ENCODE data around the gene CTLA4. TPM values are rescaled to one million over a fixed set of nuclear protein-coding genes. Genes with fewer than 3 reads are reported as not detected.
A peak's percentile ranks its signal among the peaks of the same experiment; 100 is the strongest.

Gene CTLA4
- total RNA-seq, 1 donor from 2014 or later: not detected

DNA sequence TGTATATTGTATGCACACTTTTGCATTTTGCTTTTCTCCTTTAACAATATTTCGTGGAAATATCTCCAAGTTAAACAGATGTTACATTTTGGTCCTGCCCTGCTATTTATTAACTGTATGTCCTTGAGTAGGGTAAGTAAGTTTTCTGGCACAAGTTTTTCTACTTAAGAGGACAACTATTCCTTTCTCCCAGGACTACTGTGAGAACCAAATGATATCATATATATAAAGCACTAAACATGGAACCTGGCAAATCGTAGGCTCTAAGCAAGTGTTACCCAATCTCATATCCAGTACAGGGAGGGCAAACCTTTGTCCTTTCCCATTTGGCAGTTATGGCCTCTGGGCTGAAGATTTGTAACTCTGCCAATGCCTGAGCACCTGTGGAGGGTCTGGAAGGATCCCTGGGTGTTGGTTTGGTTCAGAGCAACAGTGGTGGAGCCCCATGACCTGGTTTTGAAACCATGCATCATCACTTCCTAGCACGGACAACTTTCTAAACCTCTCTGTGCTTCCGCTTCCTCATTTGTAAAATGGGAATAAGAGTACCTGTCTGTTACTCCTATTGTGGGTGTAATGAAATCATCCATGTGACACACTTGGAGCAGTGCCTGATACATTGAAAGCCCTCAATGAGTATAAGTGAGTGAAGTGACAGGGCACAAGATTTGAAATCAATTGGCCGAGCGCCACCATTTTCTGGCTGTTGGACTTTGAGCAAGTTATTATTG lies 40.7 kb downstream of the CTLA4 start:
- Mint-ChIP-seq H3K4me3 (no peak overlapping the region), H3K27ac (no peak overlapping the region), H3K36me3 (no peaks in the 10 kb centered on the region), H3K27me3 (peaks cover 3% of the 10 kb centered on the region), H3K4me1 (ENCODE audit: unreplicated experiment) (peaks cover 6% of the 10 kb centered on the region), H3K9me3 (no peaks in the 10 kb centered on the region)
- no peak for DNase-seq (ENCODE audit: extremely low spot score, unreplicated experiment)
- TF ChIP-seq, protein P1, sequence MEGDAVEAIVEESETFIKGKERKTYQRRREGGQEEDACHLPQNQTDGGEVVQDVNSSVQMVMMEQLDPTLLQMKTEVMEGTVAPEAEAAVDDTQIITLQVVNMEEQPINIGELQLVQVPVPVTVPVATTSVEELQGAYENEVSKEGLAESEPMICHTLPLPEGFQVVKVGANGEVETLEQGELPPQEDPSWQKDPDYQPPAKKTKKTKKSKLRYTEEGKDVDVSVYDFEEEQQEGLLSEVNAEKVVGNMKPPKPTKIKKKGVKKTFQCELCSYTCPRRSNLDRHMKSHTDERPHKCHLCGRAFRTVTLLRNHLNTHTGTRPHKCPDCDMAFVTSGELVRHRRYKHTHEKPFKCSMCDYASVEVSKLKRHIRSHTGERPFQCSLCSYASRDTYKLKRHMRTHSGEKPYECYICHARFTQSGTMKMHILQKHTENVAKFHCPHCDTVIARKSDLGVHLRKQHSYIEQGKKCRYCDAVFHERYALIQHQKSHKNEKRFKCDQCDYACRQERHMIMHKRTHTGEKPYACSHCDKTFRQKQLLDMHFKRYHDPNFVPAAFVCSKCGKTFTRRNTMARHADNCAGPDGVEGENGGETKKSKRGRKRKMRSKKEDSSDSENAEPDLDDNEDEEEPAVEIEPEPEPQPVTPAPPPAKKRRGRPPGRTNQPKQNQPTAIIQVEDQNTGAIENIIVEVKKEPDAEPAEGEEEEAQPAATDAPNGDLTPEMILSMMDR (conservative IDR thresholded peaks at IDR 0.05): no peak

DNA sequence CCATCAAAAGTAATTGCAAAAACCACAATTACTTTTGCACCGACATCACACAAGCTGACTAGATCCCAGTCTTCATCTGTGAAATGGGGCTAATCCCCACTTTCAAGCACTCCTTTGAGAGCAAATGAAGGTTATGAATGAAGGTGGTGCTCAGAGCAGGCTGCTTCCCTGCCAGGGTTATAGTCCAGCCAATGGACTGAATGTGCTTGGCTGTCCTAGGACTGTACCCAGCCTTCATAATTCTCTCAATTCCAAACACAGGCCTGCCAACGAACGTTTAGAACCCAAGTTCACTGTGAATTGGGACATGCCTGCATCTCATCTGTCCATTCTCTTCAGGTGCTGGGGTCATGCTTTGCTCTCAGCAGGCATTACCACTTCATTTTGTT lies 41.2 kb downstream of the CTLA4 start:
- no peak overlapping the region for H3K27ac Mint-ChIP-seq
- no peaks in the 10 kb centered on the region for H3K9me3 Mint-ChIP-seq
- TF ChIP-seq, protein P1 (conservative IDR thresholded peaks at IDR 0.05): no peak
- H3K4me1 Mint-ChIP-seq (ENCODE audit: unreplicated experiment): peaks cover 6% of the 10 kb centered on the region
- H3K36me3 Mint-ChIP-seq: no peaks in the 10 kb centered on the region
- peaks cover 3% of the 10 kb centered on the region for H3K27me3 Mint-ChIP-seq
- no peak for DNase-seq (ENCODE audit: extremely low spot score, unreplicated experiment)
- H3K4me3 Mint-ChIP-seq: no peak overlapping the region

DNA sequence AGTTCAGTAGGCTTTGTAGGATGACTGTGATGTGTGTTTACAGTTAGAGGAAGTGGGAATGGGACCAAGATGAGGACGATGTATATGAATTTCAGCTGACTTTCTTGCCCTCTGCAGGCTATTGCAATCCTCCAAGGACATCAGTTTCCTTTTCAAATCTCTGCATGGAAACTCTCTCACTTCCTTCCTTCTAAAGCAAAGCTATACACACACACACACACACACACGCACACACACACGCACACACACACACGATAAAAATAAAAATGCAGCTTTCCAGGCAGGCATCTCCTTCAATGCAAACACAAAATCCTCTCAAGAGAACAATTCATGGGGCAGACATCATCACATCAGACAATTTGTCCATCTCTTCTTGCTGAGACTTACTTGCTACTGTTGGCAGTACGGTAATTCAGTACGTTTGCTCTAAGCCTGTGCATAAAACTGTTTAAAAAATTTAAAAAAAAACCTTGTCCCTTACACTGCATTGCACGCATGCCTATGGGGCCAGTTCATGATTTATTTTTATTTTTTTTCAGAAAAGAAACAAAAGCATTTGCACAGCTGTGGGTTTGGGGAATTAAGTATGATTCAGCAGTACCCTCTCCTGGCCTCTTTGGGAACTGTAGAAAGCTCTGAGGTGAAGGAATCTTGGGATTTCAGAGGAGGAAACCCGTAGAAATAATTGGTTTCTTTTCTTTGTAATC lies 41.8 kb downstream of the CTLA4 start:
- no peaks in the 10 kb centered on the region for H3K36me3 Mint-ChIP-seq

DNA sequence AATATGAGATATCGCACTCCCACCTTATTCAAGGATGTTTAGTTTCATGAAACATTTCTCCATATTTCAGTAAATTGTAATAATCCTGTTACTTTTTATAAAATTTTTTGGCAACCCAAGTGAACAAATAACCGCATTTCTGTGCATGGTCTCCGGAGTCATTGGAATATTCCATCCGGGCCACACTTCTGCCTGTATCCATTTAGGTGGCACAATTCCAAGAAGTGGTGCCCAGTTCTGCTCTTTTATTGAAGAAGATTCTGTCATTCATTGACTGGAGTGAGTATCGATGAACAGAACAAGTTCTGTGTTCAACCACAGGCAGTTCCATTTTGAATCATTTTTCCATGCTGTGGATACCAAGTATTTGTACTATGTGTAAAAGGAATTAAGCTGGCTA lies 42.4 kb downstream of the CTLA4 start:
- Mint-ChIP-seq H3K9me3 (no peaks in the 10 kb centered on the region), H3K4me3 (no peak overlapping the region), H3K36me3 (no peaks in the 10 kb centered on the region), H3K27ac (no peak overlapping the region), H3K4me1 (ENCODE audit: unreplicated experiment) (peaks cover 10% of the 10 kb centered on the region), H3K27me3 (peaks cover 3% of the 10 kb centered on the region)
- TF ChIP-seq, protein P1 (conservative IDR thresholded peaks at IDR 0.05): no peak
- no peak for DNase-seq (ENCODE audit: extremely low spot score, unreplicated experiment)

More for the DNA sequence above, 41.8 kb downstream of the CTLA4 start:
- TF ChIP-seq, protein P1 (conservative IDR thresholded peaks at IDR 0.05): peak; percentile 84
- Mint-ChIP-seq H3K4me1 (ENCODE audit: unreplicated experiment) (peaks cover 6% of the 10 kb centered on the region), H3K9me3 (no peaks in the 10 kb centered on the region), H3K4me3 (no peak overlapping the region), H3K27me3 (peaks cover 3% of the 10 kb centered on the region), H3K27ac (no peak overlapping the region)
- DNase-seq (ENCODE audit: extremely low spot score, unreplicated experiment): no peak

DNA sequence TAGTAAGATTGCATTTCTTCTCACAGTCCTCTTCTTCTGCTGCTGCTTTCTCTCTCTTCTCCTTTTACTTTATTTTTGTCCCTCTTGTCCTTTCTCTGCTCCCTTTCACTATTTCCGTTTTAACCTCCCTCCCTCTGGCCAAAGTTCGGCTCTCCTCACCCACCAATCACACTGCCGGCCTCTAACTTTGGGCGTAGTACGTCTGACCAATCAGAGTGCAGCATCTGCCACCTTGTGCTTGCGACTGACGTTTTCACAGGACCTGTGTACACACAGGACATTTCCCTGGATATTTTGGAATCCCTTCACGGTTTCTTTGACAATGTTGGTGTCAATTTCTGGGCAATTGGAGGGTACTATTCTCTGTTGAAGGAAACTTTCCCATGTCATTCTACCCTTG lies 46.4 kb downstream of the CTLA4 start:
- no peak overlapping the region for H3K27ac Mint-ChIP-seq
- no peaks in the 10 kb centered on the region for H3K36me3 Mint-ChIP-seq
- TF ChIP-seq, protein P1 (conservative IDR thresholded peaks at IDR 0.05): no peak
- H3K27me3 Mint-ChIP-seq: peaks cover 5% of the 10 kb centered on the region
- no peak for DNase-seq (ENCODE audit: extremely low spot score, unreplicated experiment)
- H3K4me3 Mint-ChIP-seq: no peak overlapping the region
- no peaks in the 10 kb centered on the region for H3K9me3 Mint-ChIP-seq
- peaks cover 17% of the 10 kb centered on the region for H3K4me1 Mint-ChIP-seq (ENCODE audit: unreplicated experiment)
